ENCODE measurements around the gene DPYSL5.
"Not testable (repeated sequence)": the region's sequence is repeated elsewhere in the genome, so short reads cannot be mapped to it uniquely, and the experiment has no call there.

Gene DPYSL5

GRCh38 chr2:26811261-26811660 lies 36.7 kb upstream of the DPYSL5 start:
- Histone ChIP-seq H3K4me2 (ENCODE audit: insufficient read depth, low read length) (no peak overlapping the region), H4K20me1 (ENCODE audit: insufficient read depth, low read length) (no peaks in the 10 kb centered on the region), H2AFZ (ENCODE audit: low read depth, low read length) (no peak overlapping the region), H3K4me1 (ENCODE audit: insufficient read depth, low read length) (no peaks in the 10 kb centered on the region), H3K9ac (ENCODE audit: low read depth, low read length) (no peak overlapping the region), H3K27ac (ENCODE audit: low read length) (no peak overlapping the region), H3K36me3 (ENCODE audit: insufficient read depth, low read length) (no peaks in the 10 kb centered on the region), H3K4me3 (ENCODE audit: low read depth in 1 of 2, low read length in 2 of 2) (no peak overlapping the region), H3K27me3 (ENCODE audit: insufficient read depth, low read length, poor library complexity) (no peaks in the 10 kb centered on the region), H3K9me3 (ENCODE audit: insufficient read depth, low read length, severe bottlenecking) (no peaks in the 10 kb centered on the region), H3K79me2 (ENCODE audit: insufficient read depth, low read length) (no peaks in the 10 kb centered on the region)
- DNase-seq (no peak), ATAC-seq (ENCODE audit: insufficient read depth, low read depth) (no peak)
- TF ChIP-seq EZH2 (IDR thresholded peaks at IDR 0.05; ENCODE audit: borderline replicate concordance, low read depth, low read length, severe bottlenecking): no peak
- TF ChIP-seq, protein P1, sequence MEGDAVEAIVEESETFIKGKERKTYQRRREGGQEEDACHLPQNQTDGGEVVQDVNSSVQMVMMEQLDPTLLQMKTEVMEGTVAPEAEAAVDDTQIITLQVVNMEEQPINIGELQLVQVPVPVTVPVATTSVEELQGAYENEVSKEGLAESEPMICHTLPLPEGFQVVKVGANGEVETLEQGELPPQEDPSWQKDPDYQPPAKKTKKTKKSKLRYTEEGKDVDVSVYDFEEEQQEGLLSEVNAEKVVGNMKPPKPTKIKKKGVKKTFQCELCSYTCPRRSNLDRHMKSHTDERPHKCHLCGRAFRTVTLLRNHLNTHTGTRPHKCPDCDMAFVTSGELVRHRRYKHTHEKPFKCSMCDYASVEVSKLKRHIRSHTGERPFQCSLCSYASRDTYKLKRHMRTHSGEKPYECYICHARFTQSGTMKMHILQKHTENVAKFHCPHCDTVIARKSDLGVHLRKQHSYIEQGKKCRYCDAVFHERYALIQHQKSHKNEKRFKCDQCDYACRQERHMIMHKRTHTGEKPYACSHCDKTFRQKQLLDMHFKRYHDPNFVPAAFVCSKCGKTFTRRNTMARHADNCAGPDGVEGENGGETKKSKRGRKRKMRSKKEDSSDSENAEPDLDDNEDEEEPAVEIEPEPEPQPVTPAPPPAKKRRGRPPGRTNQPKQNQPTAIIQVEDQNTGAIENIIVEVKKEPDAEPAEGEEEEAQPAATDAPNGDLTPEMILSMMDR (IDR thresholded peaks at IDR 0.05; ENCODE audit: borderline replicate concordance, extremely low read depth, low read length, poor library complexity, severe bottlenecking): no peak

GRCh38 chr2:26811791-26812694 lies 35.9 kb upstream of the DPYSL5 start:
- ATAC-seq (ENCODE audit: insufficient read depth, low read depth) (no peak), DNase-seq (no peak)
- Histone ChIP-seq H3K9ac (ENCODE audit: low read depth, low read length) (no peak overlapping the region), H4K20me1 (ENCODE audit: insufficient read depth, low read length) (no peaks in the 10 kb centered on the region), H3K4me2 (ENCODE audit: insufficient read depth, low read length) (no peak overlapping the region), H3K27ac (ENCODE audit: low read length) (no peak overlapping the region), H3K36me3 (ENCODE audit: insufficient read depth, low read length) (no peaks in the 10 kb centered on the region), H3K79me2 (ENCODE audit: insufficient read depth, low read length) (no peaks in the 10 kb centered on the region), H3K27me3 (ENCODE audit: insufficient read depth, low read length, poor library complexity) (peaks cover 4% of the 10 kb centered on the region), H3K9me3 (ENCODE audit: insufficient read depth, low read length, severe bottlenecking) (no peaks in the 10 kb centered on the region), H3K4me3 (ENCODE audit: low read depth in 1 of 2, low read length in 2 of 2) (no peak overlapping the region), H3K4me1 (ENCODE audit: insufficient read depth, low read length) (no peaks in the 10 kb centered on the region), H2AFZ (ENCODE audit: low read depth, low read length) (no peak overlapping the region)
- TF ChIP-seq, protein P1 (IDR thresholded peaks at IDR 0.05; ENCODE audit: borderline replicate concordance, extremely low read depth, low read length, poor library complexity, severe bottlenecking): no peak
- TF ChIP-seq EZH2 (IDR thresholded peaks at IDR 0.05; ENCODE audit: borderline replicate concordance, low read depth, low read length, severe bottlenecking): no peak

DNA sequence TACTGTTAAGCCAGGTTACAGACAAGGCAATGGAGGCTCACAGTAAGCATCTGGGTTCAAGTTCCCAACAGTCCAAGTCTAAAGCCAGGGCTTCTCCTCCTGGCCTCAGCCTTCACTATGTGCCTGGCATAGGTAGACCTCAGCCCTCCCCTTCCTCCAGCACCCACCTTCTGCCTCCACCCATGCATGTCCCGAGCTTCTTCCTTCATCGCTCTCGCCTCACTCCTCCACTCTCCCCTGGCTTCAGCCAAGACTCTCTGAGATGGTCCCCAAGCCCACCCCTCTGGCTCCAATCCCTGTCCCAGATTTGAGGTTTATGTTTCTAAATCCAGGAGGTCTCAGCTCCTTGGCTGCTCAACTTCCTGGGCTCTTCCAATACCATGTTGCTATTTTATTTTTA lies 35.2 kb upstream of the DPYSL5 start:
- no peaks in the 10 kb centered on the region for H4K20me1 ChIP-seq (ENCODE audit: insufficient read depth, low read length)
- peaks cover 4% of the 10 kb centered on the region for H3K27me3 ChIP-seq (ENCODE audit: insufficient read depth, low read length, poor library complexity)
- H2AFZ ChIP-seq (ENCODE audit: low read depth, low read length): no peak overlapping the region
- H3K36me3 ChIP-seq (ENCODE audit: insufficient read depth, low read length): no peaks in the 10 kb centered on the region
- H3K79me2 ChIP-seq (ENCODE audit: insufficient read depth, low read length): no peaks in the 10 kb centered on the region
- H3K4me3 ChIP-seq (ENCODE audit: low read depth in 1 of 2, low read length in 2 of 2): no peak overlapping the region
- DNase-seq: no peak
- no peak overlapping the region for H3K4me2 ChIP-seq (ENCODE audit: insufficient read depth, low read length)
- no peak overlapping the region for H3K9ac ChIP-seq (ENCODE audit: low read depth, low read length)
- H3K27ac ChIP-seq (ENCODE audit: low read length): no peak overlapping the region
- ATAC-seq (ENCODE audit: insufficient read depth, low read depth): no peak
- no peaks in the 10 kb centered on the region for H3K4me1 ChIP-seq (ENCODE audit: insufficient read depth, low read length)
- H3K9me3 ChIP-seq (ENCODE audit: insufficient read depth, low read length, severe bottlenecking): no peaks in the 10 kb centered on the region
- TF ChIP-seq, protein P1 (IDR thresholded peaks at IDR 0.05; ENCODE audit: borderline replicate concordance, extremely low read depth, low read length, poor library complexity, severe bottlenecking): no peak
- TF ChIP-seq EZH2 (IDR thresholded peaks at IDR 0.05; ENCODE audit: borderline replicate concordance, low read depth, low read length, severe bottlenecking): no peak

DNA sequence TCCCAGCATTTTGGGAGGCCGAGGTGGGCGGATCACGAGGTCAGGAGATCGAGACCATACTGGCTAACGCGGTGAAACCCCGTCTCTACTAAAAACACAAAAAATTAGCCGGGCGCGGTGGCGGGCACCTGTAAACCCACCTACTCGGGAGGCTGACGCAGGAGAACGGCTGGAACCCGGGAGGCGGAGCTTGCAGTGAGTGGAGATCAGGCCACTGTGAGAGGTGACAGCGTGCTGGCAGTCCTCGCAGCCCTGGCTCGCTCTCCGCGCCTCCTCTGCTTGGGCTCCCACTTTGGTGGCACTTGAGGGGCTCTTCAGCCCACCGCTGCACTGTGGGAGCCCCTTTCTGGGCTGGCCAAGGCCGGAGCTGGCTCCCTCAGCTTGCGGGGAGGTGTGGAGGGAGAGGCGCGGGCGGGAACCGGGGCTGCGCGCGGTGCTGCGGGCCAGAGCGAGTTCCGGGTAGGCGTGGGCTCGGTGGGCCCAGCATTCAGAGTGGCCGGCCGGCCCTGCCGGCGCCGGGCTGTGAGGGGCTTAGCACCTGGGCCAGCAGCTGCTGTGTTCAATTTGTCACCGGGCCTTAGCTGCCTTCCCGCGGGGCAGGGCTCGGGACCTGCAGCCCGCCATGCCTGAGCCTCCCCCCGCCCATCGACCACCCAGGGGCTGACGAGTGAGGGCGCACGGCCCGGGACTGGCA lies 33.7 kb upstream of the DPYSL5 start:
- H3K4me1 ChIP-seq (ENCODE audit: insufficient read depth, low read length); H3K36me3 ChIP-seq (ENCODE audit: insufficient read depth, low read length); H3K79me2 ChIP-seq (ENCODE audit: insufficient read depth, low read length); H2AFZ ChIP-seq (ENCODE audit: low read depth, low read length); H3K27ac ChIP-seq (ENCODE audit: low read length); H3K4me2 ChIP-seq (ENCODE audit: insufficient read depth, low read length); H3K9me3 ChIP-seq (ENCODE audit: insufficient read depth, low read length, severe bottlenecking); H3K9ac ChIP-seq (ENCODE audit: low read depth, low read length); H4K20me1 ChIP-seq (ENCODE audit: insufficient read depth, low read length); DNase-seq; H3K4me3 ChIP-seq (ENCODE audit: low read depth in 1 of 2, low read length in 2 of 2); ATAC-seq (ENCODE audit: insufficient read depth, low read depth): not testable (repeated sequence)
- peaks cover 12% of the 10 kb centered on the region for H3K27me3 ChIP-seq (ENCODE audit: insufficient read depth, low read length, poor library complexity)

Measured in DND-41 (cell line).